Esophagus squamous epithelium (tissue), 5 donors: Measurements from ENCODE around the gene MGST3. TPM values are rescaled to one million over a fixed set of nuclear protein-coding genes. Genes with fewer than 3 reads are reported as not detected.
"Not testable (repeated sequence)": the region's sequence is repeated elsewhere in the genome, so short reads cannot be mapped to it uniquely, and the experiment has no call there.

Experiments used
- DNase-seq: peaks from one replicate; lab custom pipeline; 2025; lab: John Stamatoyannopoulos, UW
- H3K27ac ChIP-seq, 4 donors: fragments of 200-600 bp; sonication (generic); one replicate each; pipeline ENCODE4 v1.5.1; 2016 to 2019; ENCODE audit warnings: mild to moderate bottlenecking in 1 of 4
- H3K27me3 ChIP-seq, 4 donors: fragments of 200-600 bp; sonication (generic); 1 replicate in 3 of 4; 2 replicates in 1 of 4; pipeline versions ENCODE4 v1.5.1 to v1.6.0; 2017 to 2021; ENCODE audit warnings: antibody characterized with exemption in 1 of 4
- H3K36me3 ChIP-seq, 3 donors: fragments of 200-600 bp; sonication (generic); one replicate each; pipeline ENCODE4 v1.5.1; 2016 to 2019
- H3K4me1 ChIP-seq, 3 donors: fragments of 200-600 bp; sonication (generic); one replicate each; pipeline ENCODE4 v1.5.1; 2017 to 2019
- H3K4me3 ChIP-seq, 4 donors: fragments of 200-600 bp; sonication (generic); 1 replicate in 3 of 4; 2 replicates in 1 of 4; pipeline ENCODE4 v1.5.1; 2016 to 2019; ENCODE audit warnings: mild to moderate bottlenecking in 2 of 4, moderate library complexity in 1 of 4
- H3K9me3 ChIP-seq, 3 donors: fragments of 200-600 bp; sonication (generic); one replicate each; pipeline ENCODE4 v1.5.1; 2016 to 2019
- CTCF ChIP-seq, 6 experiments: fragments of 450-650 bp in 4 of 6; fragments of 200-600 bp in 2 of 6; sonication (generic) in 2 of 6; IDR thresholded peaks; one replicate each; pipeline ENCODE4 v1.5.1; 2016 to 2019; ENCODE audit warnings: antibody characterized with exemption in 6 of 6, mild to moderate bottlenecking in 4 of 6, moderate library complexity in 4 of 6
- POLR2A ChIP-seq, 4 donors: fragments of 450-650 bp; IDR thresholded peaks; one replicate each; pipeline ENCODE4 v1.6.1; 2017; ENCODE audit warnings: antibody characterized with exemption in 4 of 4, mild to moderate bottlenecking in 4 of 4, moderate library complexity in 3 of 4
- WGBS, 2 donors: methylation state at CpG; one replicate each; pipeline ENCODE4 v1.1.5; 2018; 5-methylcytosine and 5-hydroxymethylcytosine counted together
- intact Hi-C: fragments of 100-400 bp; cut with DNase I; formaldehyde crosslinking; loops from one replicate; pipeline ENCODE4 v1.15.0; 2022
- total RNA-seq, 4 donors: library from RNA; depleted of rRNA; stranded (reverse); fragments of >200 nt; gene quantifications; one replicate each; pipeline ENCODE4 v1.1.0, GENCODE V29; 2016
- donor health status: DM: yes; HTN: yes; CAD: no.

The MGST3 gene
- 100 to 1,000 TPM in 1 of 4 donors, 10 to 100 TPM in 3; 64.7 to 103 (median 82.9) TPM for total RNA-seq

GRCh38 chr1:165630629-165631341 lies at the start of gene MGST3:
Gene MGST3, plus strand, starts transcription at chr1:165631234. Its CDS starts 18,614 bp downstream, at chr1:165649848.
- DNase-seq: peak; percentile 38
- peak within 1 kb of the TSS; percentile 89 to 96 (median 92) for H3K27ac ChIP-seq
- H3K9me3 ChIP-seq: no peaks in the 10 kb centered on the region
- TF ChIP-seq POLR2A (IDR thresholded peaks at IDR 0.05) (peak in 3 of 4 donors; percentile 37 to 82 (median 82)), CTCF (IDR thresholded peaks at IDR 0.05) (no peak)
- WGBS, 2 donors: 0 to 1% methylated on average over 22 to 26 of the region's 56 CpGs
- H3K4me3 ChIP-seq: peak within 1 kb of the TSS; percentile 45 to 80 (median 67)
- intact Hi-C loops: no loop called here
- H3K4me1 ChIP-seq: peaks cover 22 to 49% (median 27%) of the 10 kb centered on the region in 3 donors
- no peaks in the 10 kb centered on the region for H3K27me3 ChIP-seq
- H3K36me3 ChIP-seq: no peaks in the 10 kb centered on the region

DNA sequence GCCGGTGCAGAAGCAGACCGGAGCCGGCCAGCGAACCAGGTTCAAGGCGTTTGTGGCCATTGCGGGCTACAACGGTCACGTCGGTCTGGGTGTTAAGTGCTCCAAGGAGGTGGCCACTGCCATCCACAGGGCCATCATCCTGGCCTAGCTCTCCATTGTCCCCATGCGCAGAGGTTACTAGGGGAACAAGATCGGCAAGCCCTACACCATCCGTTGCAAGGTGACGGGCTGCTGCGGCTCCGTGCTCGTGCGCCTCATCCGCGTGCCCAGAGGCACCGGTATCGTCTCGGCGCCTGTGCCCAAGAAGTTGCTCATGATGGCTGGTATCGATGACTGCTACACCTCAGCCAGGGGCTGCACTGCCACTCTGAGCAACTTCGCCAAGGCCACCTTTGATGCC lies 49.1 kb upstream of the MGST3 start:
- intact Hi-C loops: no loop called here
- WGBS, 2 donors: 97% methylated on average over 16 to 21 of the region's 25 CpGs

DNA sequence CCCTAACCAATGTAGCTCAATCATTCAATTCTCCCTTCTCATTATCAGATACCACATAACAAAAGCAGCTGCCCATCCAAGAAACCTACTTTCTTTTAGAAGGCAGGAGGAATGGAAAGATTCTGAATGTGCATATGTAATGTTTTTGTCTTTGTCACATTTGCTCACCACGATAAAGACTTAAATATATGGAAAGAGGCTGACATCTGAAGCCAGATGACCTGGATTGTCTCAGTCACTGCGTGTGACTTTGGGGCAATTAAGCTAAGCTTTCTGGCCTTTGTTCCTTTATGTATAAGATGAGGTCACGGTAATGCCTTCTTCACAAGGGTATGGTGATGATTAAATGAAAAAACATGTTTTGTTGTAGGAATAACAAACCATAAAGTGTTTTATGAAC lies 44.6 kb upstream of the MGST3 start:
- intact Hi-C loops: no loop called here
- peaks cover 0 to 6% (median 0%) of the 10 kb centered on the region in 3 donors for H3K4me1 ChIP-seq
- no peaks in the 10 kb centered on the region for H3K9me3 ChIP-seq
- no peak overlapping the region for H3K27ac ChIP-seq
- H3K36me3 ChIP-seq: no peaks in the 10 kb centered on the region
- DNase-seq: no peak
- peaks cover 0 to 25% (median 2%) of the 10 kb centered on the region in 4 donors for H3K27me3 ChIP-seq
- TF ChIP-seq CTCF (IDR thresholded peaks at IDR 0.05): no peak
- no peak for TF ChIP-seq POLR2A (IDR thresholded peaks at IDR 0.05)
- H3K4me3 ChIP-seq: no peak overlapping the region
- WGBS, 2 donors: 58 to 76% methylated on average over 3 of the region's 3 CpGs

More for the DNA sequence above, 49.1 kb upstream of the MGST3 start:
- TF ChIP-seq CTCF (IDR thresholded peaks at IDR 0.05) (no peak), POLR2A (IDR thresholded peaks at IDR 0.05) (no peak)
- Histone ChIP-seq H3K36me3 (no peaks in the 10 kb centered on the region), H3K4me3 (no peak overlapping the region), H3K9me3 (no peaks in the 10 kb centered on the region), H3K27ac (no peak overlapping the region), H3K27me3 (peaks cover 0 to 3% (median under 1%) of the 10 kb centered on the region in 4 donors), H3K4me1 (peaks cover 0 to 6% (median 0%) of the 10 kb centered on the region in 3 donors)
- DNase-seq: no peak

GRCh38 chr1:165591391-165591790 lies 39.6 kb upstream of the MGST3 start:
- intact Hi-C loops: not testable (repeated sequence)

DNA sequence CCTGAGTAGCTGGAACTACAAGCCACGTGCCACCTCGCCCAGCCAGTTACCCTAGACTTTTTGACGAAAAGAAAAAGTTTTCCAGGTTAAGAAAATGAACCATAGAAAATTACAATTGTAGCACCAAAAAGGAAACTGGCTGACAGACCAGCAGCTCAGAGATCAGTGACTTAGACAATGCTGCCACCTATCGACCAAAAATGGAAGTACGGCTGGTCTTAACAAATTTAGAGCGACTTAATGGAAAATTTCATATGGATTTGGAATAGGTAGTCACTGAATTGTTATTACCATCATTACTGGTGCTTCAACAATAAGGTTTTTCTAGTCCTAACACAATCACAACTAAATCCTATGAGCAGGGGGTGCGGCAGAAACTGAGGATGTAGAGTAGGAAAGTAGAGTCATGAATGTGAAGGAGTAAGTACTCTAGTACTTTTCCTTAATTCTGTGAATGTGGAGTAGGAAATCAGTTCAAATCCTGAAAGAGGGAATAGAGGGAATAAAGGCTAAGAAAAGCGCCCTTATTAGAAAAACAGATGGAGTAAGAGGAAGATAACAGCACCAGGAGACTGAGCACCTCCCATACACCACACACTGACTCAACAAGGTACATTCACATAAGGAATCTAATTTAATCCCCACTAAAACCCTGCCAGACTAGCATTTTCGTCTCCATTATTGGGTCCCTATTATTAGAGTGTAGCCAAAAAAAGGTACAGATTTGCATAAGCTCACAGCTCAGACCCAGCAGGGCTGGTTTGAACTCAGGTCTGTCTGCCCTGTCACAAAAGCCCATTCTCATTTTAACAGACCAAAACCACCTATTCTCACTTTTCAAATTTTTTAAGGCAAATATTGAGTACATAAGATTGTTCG lies 37.9 kb upstream of the MGST3 start:
- intact Hi-C loops: loop anchor here (2.0 kb wide), 1 partner anchor 200 kb away; no protein-coding TSS in a partner anchor
- Histone ChIP-seq H3K9me3 (no peaks in the 10 kb centered on the region), H3K36me3 (no peaks in the 10 kb centered on the region), H3K27me3 (peaks cover 0 to 43% (median 0%) of the 10 kb centered on the region in 4 donors), H3K27ac (no peak overlapping the region), H3K4me1 (peaks cover 5 to 20% (median 8%) of the 10 kb centered on the region in 3 donors), H3K4me3 (no peak overlapping the region)
- TF ChIP-seq CTCF (IDR thresholded peaks at IDR 0.05) (peak; percentile 73 to 97 (median 94)), POLR2A (IDR thresholded peaks at IDR 0.05) (no peak)
- 1 to 2% methylated on average over 9 to 10 of the region's 10 CpGs for WGBS, 2 donors
- no peak for DNase-seq

More at GRCh38 chr1:165591391-165591790, 39.6 kb upstream of the MGST3 start:
- H3K36me3 ChIP-seq, H3K9me3 ChIP-seq, DNase-seq, H3K4me3 ChIP-seq, H3K27ac ChIP-seq: not testable (repeated sequence)
- WGBS, 2 donors: 81 to 83% methylated on average over 4 of the region's 4 CpGs
- H3K4me1 ChIP-seq: peaks cover 0 to 15% (median 2%) of the 10 kb centered on the region in 3 donors
- H3K27me3 ChIP-seq: peaks cover 0 to 54% (median 1%) of the 10 kb centered on the region in 4 donors
